Measurements from ENCODE around the gene EEIG2.

Gene EEIG2

DNA sequence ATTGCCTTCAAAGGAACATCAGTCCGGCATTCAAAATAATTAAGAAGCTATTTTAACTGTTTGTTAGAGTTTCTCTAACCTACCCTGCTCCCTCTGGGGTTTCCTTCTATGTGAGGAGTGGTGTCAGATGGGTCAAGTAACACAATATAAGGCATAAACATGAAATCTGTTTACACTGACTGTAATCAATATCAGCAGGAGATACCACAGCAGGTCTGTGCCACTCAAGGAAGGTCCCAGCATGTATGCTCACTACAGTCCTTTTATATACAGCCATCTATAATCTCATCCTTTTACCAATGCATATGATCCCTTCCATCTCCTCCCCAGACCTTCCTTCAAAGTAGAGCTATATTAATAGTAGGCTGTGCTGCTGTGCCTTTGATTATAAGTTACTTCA, 25.4 kb downstream of the EEIG2 start:
- no peak for DNase-seq

DNA sequence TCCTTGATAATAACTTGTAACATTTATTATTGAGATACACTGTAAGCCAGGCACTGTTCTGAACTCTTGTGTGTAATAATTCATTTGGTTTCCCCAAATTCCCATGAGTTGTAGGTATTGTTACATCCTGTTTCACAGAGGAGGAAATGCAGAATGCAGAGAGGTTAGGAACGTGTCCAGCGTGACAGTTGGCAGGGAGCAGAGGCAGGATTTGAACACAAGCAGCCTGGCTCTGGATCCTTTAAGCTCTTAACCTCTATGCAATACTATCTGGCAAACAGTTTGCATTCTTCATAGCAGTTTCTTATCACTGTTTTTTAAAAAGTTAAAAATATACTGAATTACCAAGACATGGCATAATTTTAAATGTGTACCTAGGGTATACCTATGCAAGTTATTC, 30.5 kb downstream of the EEIG2 start:
- DNase-seq: peak; percentile 13

- peak; percentile 88 for DNase-seq
Observed at GRCh38 chr1:108590957-108591356, 31.1 kb downstream of the EEIG2 start.

DNA sequence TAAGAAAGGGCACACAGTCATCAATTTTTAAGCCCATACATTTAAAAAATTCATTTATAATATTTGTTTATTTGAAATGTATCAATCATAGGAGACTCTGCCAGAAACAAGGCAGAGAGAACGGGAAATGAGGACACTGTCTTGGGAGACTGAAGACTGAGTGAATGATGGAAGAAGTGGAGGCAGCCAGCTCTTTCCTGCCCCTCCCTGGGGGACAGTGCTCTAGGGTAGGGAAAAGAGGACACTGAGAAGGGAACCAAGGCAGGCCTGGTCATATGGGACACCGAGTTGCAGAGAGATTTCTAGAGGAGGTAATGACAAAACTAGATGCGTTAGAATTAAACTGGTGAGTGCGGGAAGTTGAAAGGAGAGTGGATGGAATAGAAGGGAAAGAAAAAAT, 31.6 kb downstream of the EEIG2 start:
- no peak for DNase-seq

DNA sequence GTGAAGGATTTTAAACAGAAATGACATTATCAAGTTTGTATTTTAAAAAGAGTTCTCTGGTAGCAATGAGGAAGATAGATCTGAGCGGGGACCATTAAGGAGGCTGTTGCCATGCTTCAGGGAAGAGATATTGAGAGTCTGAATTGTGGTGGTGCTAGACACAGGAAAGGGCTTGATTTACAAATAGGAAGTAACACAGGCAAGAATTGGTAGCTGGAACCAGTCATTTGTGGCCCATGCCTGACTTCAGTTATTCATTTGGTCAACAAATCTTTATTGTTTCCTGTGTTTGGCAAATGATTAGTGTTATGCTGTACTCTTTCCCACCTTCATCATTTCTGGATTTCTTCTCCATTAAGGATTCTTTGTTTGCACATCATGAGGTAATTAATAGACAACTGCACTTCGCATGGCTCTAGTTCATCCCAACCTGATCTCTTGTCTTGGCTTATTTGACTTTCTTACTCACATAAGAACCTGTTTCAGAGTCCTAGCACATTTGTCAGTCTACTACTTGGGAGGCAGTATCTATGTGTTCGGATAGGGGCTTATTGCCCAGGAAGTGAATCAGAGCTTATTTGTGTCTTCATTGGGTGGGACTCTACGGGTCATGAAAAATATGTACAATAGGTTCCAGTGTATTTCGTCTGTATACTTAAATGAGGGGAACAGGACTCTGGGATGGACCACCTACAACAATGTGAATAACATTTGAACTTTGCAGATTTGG, 32.3 kb downstream of the EEIG2 start:
- peak; percentile 46 for DNase-seq

DNA sequence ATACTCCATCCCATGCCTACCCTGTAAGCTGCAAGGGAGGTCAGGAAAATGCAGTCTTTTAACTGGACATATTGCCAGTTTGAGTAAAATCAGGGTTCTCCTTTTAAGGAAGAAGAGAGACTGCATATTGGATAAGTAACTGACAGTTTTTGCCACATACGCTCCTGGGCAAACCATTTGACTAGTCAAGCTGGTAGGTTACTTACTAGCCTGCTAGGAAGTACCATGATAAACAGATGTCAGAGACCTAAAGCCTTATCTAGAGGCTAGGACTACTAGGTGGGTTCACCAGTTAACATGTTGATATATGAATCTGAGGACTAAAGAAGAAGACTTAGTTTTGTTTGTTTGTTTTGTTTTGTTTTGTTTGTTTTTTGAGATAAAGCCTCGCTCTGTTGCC, 33.5 kb downstream of the EEIG2 start:
- DNase-seq: no peak

- no peak for DNase-seq
Observed at GRCh38 chr1:108595507-108595906, 35.6 kb downstream of the EEIG2 start.

DNA sequence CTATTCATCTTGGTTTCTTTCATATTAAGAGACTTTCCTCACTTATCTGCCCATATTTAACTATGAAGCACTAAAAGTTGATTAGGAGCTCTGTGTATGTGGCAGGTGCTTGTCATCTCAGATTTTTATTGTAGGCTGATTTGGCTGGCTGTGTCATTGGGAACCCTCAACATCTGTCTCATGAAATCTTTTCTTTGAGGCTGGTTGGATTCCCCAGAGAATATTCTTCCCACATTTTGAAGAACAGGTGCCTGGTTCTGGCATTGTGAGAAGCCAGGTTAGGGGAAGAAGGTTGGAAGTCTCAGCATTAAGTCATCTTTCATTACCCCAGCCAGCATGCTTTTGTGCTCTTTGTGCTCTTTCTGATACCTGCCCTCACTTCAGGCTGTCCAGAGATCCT, 37.1 kb downstream of the EEIG2 start:
- DNase-seq: no peak

- DNase-seq: no peak
Observed at GRCh38 chr1:108598340-108598739, 38.4 kb downstream of the EEIG2 start.

DNA sequence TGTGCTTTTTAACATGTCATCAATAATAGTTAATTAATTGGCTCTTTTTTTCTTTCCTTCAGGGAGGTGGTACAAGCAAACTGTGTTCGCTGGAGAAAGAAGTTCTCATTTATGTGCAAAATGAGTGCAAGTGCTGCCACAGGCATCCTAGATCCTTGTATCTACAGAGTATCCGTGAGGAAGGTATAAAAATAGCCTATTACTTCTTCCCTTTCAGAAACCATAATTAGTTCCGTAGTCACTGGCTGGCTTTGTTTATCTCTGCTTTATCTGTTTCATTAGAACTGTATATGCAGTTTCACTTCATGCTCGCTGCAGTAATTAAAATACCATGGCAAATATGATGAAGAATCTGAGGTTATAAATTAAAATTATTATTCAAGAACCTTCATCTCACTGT, 40.6 kb downstream of the EEIG2 start:
- DNase-seq: no peak

DNA sequence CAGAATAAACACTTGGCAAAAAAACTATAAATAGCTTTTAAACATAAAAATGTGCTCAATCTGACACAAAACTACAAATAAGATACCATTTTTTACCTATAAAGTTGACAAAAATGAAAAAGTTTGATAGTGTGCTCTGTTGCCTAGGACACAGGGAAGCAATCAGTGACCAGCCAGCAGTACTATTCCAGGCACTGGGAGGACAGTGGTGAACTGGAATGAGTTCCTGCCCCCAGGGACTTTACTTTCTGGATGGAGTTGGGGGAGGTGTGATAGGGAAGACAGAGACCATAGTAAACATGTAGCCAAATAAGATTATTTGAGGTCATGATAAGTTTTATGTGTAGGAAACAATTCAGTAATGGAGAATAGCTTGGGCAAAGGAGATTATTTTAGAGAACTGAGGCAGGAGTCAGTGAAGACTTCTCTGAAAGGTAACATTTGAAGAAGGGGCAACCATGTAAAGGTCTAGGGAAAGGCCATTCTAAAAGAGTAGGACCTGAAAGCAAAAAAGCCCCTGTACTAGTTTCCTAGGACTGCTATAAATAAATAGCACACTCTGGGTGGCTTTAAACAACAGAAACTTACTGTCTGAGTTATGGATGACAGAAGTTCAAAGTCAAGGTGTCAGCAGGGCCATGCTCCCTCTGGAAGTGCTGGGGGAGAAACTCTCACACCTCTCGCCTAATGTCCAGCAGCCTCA, 42.0 kb downstream of the EEIG2 start:
- no peak for DNase-seq

DNA sequence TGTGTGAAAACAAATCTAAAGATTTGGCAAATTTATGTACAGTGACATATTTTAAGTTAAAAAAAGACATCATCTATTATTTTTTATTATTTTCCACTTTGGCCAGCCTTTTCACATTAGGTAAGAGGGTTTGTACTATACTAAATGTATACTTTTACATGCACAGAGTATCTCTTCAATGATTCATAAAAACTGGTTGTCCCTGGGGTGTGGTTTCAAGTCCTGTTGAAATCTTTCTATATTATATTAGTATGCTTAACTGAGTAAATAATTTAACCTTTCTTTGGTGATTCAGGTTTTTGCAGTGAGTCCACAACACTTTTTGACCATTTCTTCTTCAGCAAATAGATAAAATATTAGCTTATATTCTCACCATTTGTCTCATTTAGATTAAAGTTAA, 45.7 kb downstream of the EEIG2 start:
- no peak for DNase-seq

GRCh38 chr1:108606478-108606877, 46.6 kb downstream of the EEIG2 start:
- no peak for DNase-seq

DNA sequence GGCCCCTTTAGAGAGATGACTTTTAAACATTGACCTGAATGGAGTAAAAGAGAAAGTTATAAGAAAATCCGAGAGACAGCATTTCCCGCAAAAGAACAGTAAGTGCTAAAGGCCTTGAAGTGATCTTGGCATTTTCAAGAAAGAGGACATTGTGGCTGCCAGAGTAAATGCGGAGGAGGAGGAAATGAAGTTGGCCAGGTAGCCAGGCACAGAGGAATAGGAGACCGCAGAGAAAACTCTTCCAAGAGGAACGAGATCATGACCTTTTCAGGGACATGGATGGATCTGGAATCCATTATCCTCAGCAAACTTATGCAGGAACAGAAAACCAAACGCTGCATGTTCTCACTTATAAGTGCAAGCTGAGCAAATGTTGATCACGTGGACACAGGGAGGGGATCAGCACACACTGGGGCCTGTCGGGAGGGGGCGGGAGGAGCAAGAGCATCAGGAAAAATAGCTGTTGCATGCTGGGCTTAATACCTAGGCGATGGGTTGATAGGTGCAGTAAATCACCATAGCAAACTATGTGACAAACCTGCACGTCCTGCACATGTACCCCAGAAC, 49.7 kb downstream of the EEIG2 start:
- no peak for DNase-seq
